Measurements from ENCODE around the gene METRNL.

DNA sequence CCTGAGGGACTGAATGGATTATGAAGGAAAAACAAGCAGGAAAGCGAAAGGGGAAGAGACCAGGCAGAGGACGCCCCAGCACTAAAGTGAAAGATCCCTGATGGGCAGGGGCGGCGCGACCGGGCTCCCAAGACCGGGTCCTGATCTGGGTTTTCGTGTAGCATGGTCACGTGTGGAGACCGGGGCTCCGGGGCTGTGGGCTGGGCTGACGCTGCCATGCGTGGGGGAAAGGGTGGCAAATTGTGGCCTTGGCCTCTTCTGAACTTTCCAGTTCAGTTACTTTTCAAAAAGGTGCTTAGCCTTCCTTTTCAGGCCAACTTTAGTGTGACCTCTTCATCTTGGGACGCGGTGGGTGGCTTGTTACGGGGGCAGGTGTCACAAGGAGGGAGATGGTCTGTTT is 57.5 kb downstream of the METRNL start:
- TF ChIP-seq POLR2AphosphoS5 (IDR thresholded peaks at IDR 0.05), result no peak
- TF ChIP-seq, protein P1, sequence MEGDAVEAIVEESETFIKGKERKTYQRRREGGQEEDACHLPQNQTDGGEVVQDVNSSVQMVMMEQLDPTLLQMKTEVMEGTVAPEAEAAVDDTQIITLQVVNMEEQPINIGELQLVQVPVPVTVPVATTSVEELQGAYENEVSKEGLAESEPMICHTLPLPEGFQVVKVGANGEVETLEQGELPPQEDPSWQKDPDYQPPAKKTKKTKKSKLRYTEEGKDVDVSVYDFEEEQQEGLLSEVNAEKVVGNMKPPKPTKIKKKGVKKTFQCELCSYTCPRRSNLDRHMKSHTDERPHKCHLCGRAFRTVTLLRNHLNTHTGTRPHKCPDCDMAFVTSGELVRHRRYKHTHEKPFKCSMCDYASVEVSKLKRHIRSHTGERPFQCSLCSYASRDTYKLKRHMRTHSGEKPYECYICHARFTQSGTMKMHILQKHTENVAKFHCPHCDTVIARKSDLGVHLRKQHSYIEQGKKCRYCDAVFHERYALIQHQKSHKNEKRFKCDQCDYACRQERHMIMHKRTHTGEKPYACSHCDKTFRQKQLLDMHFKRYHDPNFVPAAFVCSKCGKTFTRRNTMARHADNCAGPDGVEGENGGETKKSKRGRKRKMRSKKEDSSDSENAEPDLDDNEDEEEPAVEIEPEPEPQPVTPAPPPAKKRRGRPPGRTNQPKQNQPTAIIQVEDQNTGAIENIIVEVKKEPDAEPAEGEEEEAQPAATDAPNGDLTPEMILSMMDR (IDR thresholded peaks at IDR 0.05; ENCODE audit: poor library complexity, severe bottlenecking), result no peak
- no peak for TF ChIP-seq EP300 (conservative IDR thresholded peaks at IDR 0.05; ENCODE audit: poor library complexity, severe bottlenecking)
- no peak for TF ChIP-seq MXI1 (conservative IDR thresholded peaks at IDR 0.05; ENCODE audit: poor library complexity, severe bottlenecking)
- no peak for TF ChIP-seq EZH2 (IDR thresholded peaks at IDR 0.05; ENCODE audit: borderline replicate concordance, insufficient read depth, low read length, poor library complexity, severe bottlenecking)
- TF ChIP-seq RAD21 (conservative IDR thresholded peaks at IDR 0.05), result no peak
